Measurements from ENCODE around the gene TRMT5. TPM values are rescaled to one million over a fixed set of nuclear protein-coding genes. Genes with fewer than 3 reads are reported as not detected.

Gene TRMT5
- total RNA-seq, 1 experiment from 2014 or later: 16.3 TPM

DNA sequence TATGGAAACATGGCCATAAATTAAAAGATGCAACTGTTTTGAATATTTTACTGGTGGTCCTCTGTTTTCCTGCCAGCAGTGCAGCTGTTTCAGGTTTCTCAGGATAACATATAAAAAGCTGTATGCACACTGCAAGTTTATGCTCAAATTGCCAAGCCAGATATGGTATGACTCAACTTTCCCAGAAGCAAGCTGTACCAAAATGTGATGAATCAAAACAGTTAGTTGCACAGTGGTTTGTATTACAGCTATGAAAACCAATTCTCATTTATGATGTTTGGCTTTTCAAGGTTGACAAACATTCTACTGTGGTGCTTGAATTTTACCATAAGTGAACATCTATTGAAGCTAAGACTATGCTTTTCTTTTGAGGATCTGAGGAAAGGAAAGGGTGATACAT, 15.5 kb downstream of the TRMT5 start:
- BruUV-seq (replicated peaks): no TSS peak
- intact Hi-C loops (cut with micrococcal nuclease; ENCODE audit: unreplicated experiment): no loop called here
- no peak overlapping the region for H3K4me3 Mint-ChIP-seq (ENCODE audit: unreplicated experiment)
- H3K36me3 Mint-ChIP-seq (ENCODE audit: insufficient read depth, unreplicated experiment): no peaks in the 10 kb centered on the region
- no peaks in the 10 kb centered on the region for H3K9me3 Mint-ChIP-seq (ENCODE audit: unreplicated experiment)
- H3K36me3 ChIP-seq (ENCODE audit: control insufficient read depth, insufficient read depth, low read length): no peaks in the 10 kb centered on the region
- no peaks in the 10 kb centered on the region for H3K9me3 ChIP-seq
- no peak overlapping the region for H3K4me3 ChIP-seq (ENCODE audit: low read depth, low read length)
- H3K4me1 ChIP-seq: peaks cover 17% of the 10 kb centered on the region
- H3K27me3 ChIP-seq (replicated peaks; ENCODE audit: control insufficient read depth, insufficient read depth, low read length): no peaks in the 10 kb centered on the region
- H3K27ac Mint-ChIP-seq (ENCODE audit: unreplicated experiment): no peak overlapping the region
- DNase-seq: no peak
- TF ChIP-seq, protein P1, sequence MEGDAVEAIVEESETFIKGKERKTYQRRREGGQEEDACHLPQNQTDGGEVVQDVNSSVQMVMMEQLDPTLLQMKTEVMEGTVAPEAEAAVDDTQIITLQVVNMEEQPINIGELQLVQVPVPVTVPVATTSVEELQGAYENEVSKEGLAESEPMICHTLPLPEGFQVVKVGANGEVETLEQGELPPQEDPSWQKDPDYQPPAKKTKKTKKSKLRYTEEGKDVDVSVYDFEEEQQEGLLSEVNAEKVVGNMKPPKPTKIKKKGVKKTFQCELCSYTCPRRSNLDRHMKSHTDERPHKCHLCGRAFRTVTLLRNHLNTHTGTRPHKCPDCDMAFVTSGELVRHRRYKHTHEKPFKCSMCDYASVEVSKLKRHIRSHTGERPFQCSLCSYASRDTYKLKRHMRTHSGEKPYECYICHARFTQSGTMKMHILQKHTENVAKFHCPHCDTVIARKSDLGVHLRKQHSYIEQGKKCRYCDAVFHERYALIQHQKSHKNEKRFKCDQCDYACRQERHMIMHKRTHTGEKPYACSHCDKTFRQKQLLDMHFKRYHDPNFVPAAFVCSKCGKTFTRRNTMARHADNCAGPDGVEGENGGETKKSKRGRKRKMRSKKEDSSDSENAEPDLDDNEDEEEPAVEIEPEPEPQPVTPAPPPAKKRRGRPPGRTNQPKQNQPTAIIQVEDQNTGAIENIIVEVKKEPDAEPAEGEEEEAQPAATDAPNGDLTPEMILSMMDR (IDR thresholded peaks at IDR 0.05; ENCODE audit: insufficient read depth in 1 of 2, low read depth in 1 of 2, low read length in 1 of 2, severe bottlenecking in 1 of 2, unreplicated experiment in 1 of 2): no peak
- H3K4me1 Mint-ChIP-seq (ENCODE audit: low read depth, unreplicated experiment): no peaks in the 10 kb centered on the region
- ChIA-PET CTCF (no interaction called here), POLR2A (no interaction called here)
- H3K27me3 Mint-ChIP-seq (ENCODE audit: insufficient read depth, unreplicated experiment): no peaks in the 10 kb centered on the region

DNA sequence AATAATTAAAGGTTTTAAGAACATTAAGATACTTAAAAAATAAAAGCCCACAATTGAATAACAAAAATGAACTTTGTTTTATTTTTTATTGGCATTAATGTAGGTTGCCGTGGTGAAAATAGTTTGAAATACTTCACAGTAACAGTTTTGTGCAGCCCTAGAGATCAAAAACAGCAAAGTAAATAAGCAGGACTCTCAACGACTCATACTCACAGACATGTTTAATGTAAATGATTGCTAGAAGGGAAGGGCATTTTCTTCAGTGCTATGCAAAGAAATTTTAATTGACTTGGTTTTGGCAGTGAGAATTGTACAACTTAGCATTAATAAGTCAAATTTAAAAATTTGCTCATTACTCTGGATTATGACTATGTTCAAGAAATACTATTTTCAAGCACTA, 16.0 kb downstream of the TRMT5 start:
- no peaks in the 10 kb centered on the region for H3K9me3 Mint-ChIP-seq (ENCODE audit: unreplicated experiment)
- no peak overlapping the region for H3K4me3 ChIP-seq (ENCODE audit: low read depth, low read length)
- H3K27ac Mint-ChIP-seq (ENCODE audit: unreplicated experiment): no peak overlapping the region
- no peak overlapping the region for H3K4me3 Mint-ChIP-seq (ENCODE audit: unreplicated experiment)
- H3K36me3 Mint-ChIP-seq (ENCODE audit: insufficient read depth, unreplicated experiment): no peaks in the 10 kb centered on the region
- H3K36me3 ChIP-seq (ENCODE audit: control insufficient read depth, insufficient read depth, low read length): no peaks in the 10 kb centered on the region
- TF ChIP-seq, protein P1 (IDR thresholded peaks at IDR 0.05; ENCODE audit: insufficient read depth in 1 of 2, low read depth in 1 of 2, low read length in 1 of 2, severe bottlenecking in 1 of 2, unreplicated experiment in 1 of 2): no peak
- intact Hi-C loops (cut with micrococcal nuclease; ENCODE audit: unreplicated experiment): no loop called here
- H3K27me3 Mint-ChIP-seq (ENCODE audit: insufficient read depth, unreplicated experiment): no peaks in the 10 kb centered on the region
- BruUV-seq (replicated peaks): no TSS peak
- H3K9me3 ChIP-seq: no peaks in the 10 kb centered on the region
- peaks cover 17% of the 10 kb centered on the region for H3K4me1 ChIP-seq
- no peaks in the 10 kb centered on the region for H3K27me3 ChIP-seq (replicated peaks; ENCODE audit: control insufficient read depth, insufficient read depth, low read length)
- CTCF ChIA-PET: no interaction called here
- POLR2A ChIA-PET: no interaction called here
- DNase-seq: no peak
- no peaks in the 10 kb centered on the region for H3K4me1 Mint-ChIP-seq (ENCODE audit: low read depth, unreplicated experiment)

DNA sequence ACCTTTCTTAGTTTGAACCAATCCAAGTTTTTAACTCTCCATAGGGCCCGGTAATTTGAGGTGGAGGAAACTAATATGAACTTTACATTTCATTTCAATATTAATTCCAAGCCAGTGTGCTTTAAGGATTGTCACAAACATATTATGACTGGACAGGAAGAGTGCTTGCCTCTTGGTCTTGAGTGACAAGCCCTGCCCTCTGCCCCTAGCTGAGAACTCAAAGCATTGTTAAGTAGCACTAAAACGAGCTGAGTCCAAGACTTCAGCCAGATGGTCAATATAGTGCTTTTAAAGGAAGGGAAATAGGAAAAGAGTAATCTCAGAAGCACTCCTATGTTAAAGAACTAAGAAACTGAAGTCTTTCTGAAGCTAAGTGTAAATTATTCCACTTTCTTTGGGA, 17.1 kb downstream of the TRMT5 start:
- CTCF ChIA-PET: no interaction called here

More for the DNA sequence above, 17.1 kb downstream of the TRMT5 start:
- no peak overlapping the region for H3K27ac Mint-ChIP-seq (ENCODE audit: unreplicated experiment)
- H3K4me1 ChIP-seq: peaks cover 17% of the 10 kb centered on the region
- no peaks in the 10 kb centered on the region for H3K36me3 ChIP-seq (ENCODE audit: control insufficient read depth, insufficient read depth, low read length)
- no peak overlapping the region for H3K4me3 ChIP-seq (ENCODE audit: low read depth, low read length)
- no peaks in the 10 kb centered on the region for H3K9me3 ChIP-seq
- POLR2A ChIA-PET: no interaction called here
- no TSS peak for BruUV-seq (replicated peaks)
- no peaks in the 10 kb centered on the region for H3K4me1 Mint-ChIP-seq (ENCODE audit: low read depth, unreplicated experiment)
- peak in 1 of 2 experiments; percentile 3 for DNase-seq
- intact Hi-C loops (cut with micrococcal nuclease; ENCODE audit: unreplicated experiment): no loop called here
- H3K27me3 Mint-ChIP-seq (ENCODE audit: insufficient read depth, unreplicated experiment): no peaks in the 10 kb centered on the region
- H3K27me3 ChIP-seq (replicated peaks; ENCODE audit: control insufficient read depth, insufficient read depth, low read length): no peaks in the 10 kb centered on the region
- no peaks in the 10 kb centered on the region for H3K9me3 Mint-ChIP-seq (ENCODE audit: unreplicated experiment)
- no peak overlapping the region for H3K4me3 Mint-ChIP-seq (ENCODE audit: unreplicated experiment)
- TF ChIP-seq, protein P1 (IDR thresholded peaks at IDR 0.05; ENCODE audit: insufficient read depth in 1 of 2, low read depth in 1 of 2, low read length in 1 of 2, severe bottlenecking in 1 of 2, unreplicated experiment in 1 of 2): no peak
- H3K36me3 Mint-ChIP-seq (ENCODE audit: insufficient read depth, unreplicated experiment): no peaks in the 10 kb centered on the region

Data from Caco-2 (cell line).